HG02943 (cell line): ENCODE data around the gene IRF2BP1.
"Not testable (repeated sequence)": the region's sequence is repeated elsewhere in the genome, so short reads cannot be mapped to it uniquely, and the experiment has no call there.

Source experiments
- ATAC-seq: cut with Tn5 transposase; IDR thresholded peaks from one replicate; pipeline ENCODE4 v1.9.1; 2021; ENCODE audit warnings: mild to moderate bottlenecking, low read depth, moderate library complexity; ENCODE audit not compliant: unreplicated experiment

Gene IRF2BP1

GRCh38 chr19:45902651-45903625 is 17.0 kb upstream of the IRF2BP1 start:
- ATAC-seq: peak; percentile 84

- ATAC-seq: no peak
These were observed 16.1 kb upstream of the IRF2BP1 start, which contains the start of gene MYPOP for GRCh38 chr19:45901912-45902650. MYPOP (minus strand) TSS chr19:45902613; CDS start chr19:45901773, 840 bp downstream.

- ATAC-seq: no peak
These were observed 15.5 kb upstream of the IRF2BP1 start for GRCh38 chr19:45901432-45901911.

- ATAC-seq: no peak
These were observed 14.9 kb upstream of the IRF2BP1 start for GRCh38 chr19:45900738-45901431.

GRCh38 chr19:45899919-45900589 is 14.1 kb upstream of the IRF2BP1 start:
- ATAC-seq: no peak

GRCh38 chr19:45899253-45899652 is 13.3 kb upstream of the IRF2BP1 start:
- ATAC-seq: no peak

- no peak for ATAC-seq
These were observed 11.4 kb upstream of the IRF2BP1 start for GRCh38 chr19:45897261-45897812.

GRCh38 chr19:45895983-45896599 is 10.2 kb upstream of the IRF2BP1 start:
- not testable (repeated sequence) for ATAC-seq

GRCh38 chr19:45895519-45895972 is 9.6 kb upstream of the IRF2BP1 start:
- ATAC-seq: no peak

- no peak for ATAC-seq
These were observed 4.9 kb upstream of the IRF2BP1 start for GRCh38 chr19:45890877-45891276.

GRCh38 chr19:45889210-45889885 is 3.4 kb upstream of the IRF2BP1 start:
- no peak for ATAC-seq

GRCh38 chr19:45887200-45887710 is 1.3 kb upstream of the IRF2BP1 start:
- no peak for ATAC-seq

- ATAC-seq: peak; percentile 47
These were observed 672 bp upstream of the IRF2BP1 start for GRCh38 chr19:45886427-45887199.

GRCh38 chr19:45884682-45885555 is 1.0 kb downstream of the IRF2BP1 start:
- ATAC-seq: no peak

- ATAC-seq: no peak
These were observed 1.9 kb downstream of the IRF2BP1 start for GRCh38 chr19:45883881-45884681.

GRCh38 chr19:45883586-45883880 is 2.4 kb downstream of the IRF2BP1 start:
- ATAC-seq: no peak
